HepG2 (cell line): ENCODE measurements around the gene DMAP1.

Experiments
- PAXIP1 ChIP-seq: sonication (generic); formaldehyde crosslinking; conservative IDR thresholded peaks from 2 replicates; pipeline ENCODE4 v1.4.0; 2020; ENCODE audit warnings: mild to moderate bottlenecking, missing genetic modification reagents, moderate library complexity
- ZFX ChIP-seq: sonication (generic); formaldehyde crosslinking; IDR thresholded peaks from 2 replicates; pipeline ENCODE4 v1.4.0; 2020; ENCODE audit warnings: mild to moderate bottlenecking, low read depth, missing genetic modification reagents, moderate library complexity

GRCh38 chr1:44242746-44243145, 29.5 kb downstream of the DMAP1 start:
- TF ChIP-seq PAXIP1 (CRISPR knock-in tag) (no peak), ZFX (CRISPR knock-in tag) (no peak)
